ENCODE measurements around the gene BRSK1. TPM values are rescaled to one million over a fixed set of nuclear protein-coding genes. Genes with fewer than 3 reads are reported as not detected.

BRSK1 gene
- total RNA-seq, 1 experiment from 2014 or later, result 5.7 TPM

GRCh38 chr19:55253842-55254624 is 29.8 kb upstream of the BRSK1 start:
- DNase-seq (ENCODE audit: low read depth), result no peak

GRCh38 chr19:55254625-55254977 is 29.2 kb upstream of the BRSK1 start:
- DNase-seq (ENCODE audit: low read depth), result no peak

- DNase-seq (ENCODE audit: low read depth), result peak; percentile 50
These were observed 28.0 kb upstream of the BRSK1 start for GRCh38 chr19:55255618-55256423.

- DNase-seq (ENCODE audit: low read depth), result no peak
These were observed 27.0 kb upstream of the BRSK1 start for GRCh38 chr19:55256562-55257460.

DNA sequence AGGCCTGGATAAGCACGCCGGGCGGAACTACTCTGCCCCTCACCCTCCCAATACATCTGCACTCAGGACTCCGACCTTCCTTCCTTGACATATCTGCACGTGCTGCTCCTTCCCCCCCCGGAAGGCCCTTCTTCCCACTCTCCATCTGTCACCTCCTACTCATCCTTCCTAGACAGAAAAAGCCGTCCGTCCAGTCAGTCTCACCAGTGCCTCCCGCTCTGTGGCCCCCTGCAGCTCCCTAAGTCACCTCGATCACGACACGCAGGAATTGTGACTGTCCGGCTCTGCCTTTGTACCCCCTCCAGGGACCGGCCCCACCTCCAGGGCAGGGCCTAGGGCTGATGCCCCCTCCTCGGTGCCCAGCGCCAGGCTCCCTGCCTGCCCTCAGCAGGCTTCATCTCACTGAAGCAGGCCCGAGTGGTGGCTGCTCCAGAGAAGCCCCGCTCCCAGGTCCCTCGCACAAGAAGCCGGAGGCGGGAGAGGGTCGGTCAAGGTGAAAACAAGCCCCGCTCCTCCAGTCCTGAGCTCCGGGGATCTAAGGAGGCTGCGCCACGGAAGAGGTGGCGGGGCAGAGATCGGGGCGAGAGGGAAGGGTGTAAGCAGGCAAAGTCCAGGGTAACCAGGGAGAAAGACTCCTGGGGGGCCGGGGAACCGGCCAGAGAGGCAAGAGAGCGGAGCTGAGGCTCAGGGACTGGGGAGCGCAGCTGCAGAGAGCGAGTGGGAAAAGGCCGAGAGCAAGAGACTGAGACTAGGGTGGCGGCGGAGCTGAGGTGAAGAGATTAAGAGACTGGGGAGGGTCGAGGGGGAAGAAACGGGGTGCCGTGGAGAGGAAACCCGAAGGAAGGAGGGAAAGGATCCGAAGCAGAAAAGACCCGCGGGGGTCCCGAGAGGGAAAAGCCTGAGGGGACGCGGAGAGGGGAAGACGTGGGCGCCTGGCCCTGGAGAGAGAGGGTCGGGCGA is 26.1 kb upstream of the BRSK1 start:
- peak; percentile 26 for DNase-seq (ENCODE audit: low read depth)

GRCh38 chr19:55258476-55258827 is 25.3 kb upstream of the BRSK1 start:
- DNase-seq (ENCODE audit: low read depth), result no peak

DNA sequence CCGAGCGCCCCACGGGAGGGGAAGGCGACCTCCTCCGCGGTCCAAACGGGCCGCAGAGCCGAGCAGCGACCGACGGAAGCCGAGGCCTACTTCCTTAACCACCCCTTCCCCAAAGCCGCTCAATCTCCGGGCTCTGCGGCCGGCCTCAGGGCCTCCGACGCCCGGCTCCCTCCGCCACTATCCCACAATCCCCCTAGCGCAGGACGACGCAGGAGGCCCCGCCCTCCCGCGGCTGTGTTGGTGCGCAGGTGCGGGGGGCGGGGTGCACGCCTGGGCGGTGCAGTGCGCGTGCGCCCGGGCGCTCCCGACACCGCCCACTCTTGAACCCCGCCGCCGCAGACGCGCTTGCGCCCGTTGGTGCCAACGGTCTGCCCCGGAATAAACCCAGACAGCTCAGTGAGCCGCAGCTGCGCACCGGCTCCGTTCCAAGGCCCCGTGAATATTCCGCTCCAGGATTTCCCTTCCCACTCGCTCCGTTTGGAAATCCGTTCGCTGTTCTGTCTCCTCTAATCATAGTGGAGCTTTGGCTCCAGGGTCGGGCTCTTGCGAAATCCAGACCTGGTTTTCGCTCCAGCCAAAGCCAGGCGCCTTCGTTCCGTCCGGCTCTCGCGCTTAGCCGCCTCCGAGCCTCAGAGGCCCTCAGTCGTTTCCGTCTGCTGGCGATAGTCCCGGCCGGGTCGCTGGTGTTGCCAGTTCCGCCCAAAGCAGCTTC is 24.8 kb upstream of the BRSK1 start, which contains the start of gene PPP6R1:
Gene PPP6R1, minus strand, starts transcription at position 190 of the 712 bp plus-strand sequence. CDS start 11,914 bp downstream, outside the sequence.
- DNase-seq (ENCODE audit: low read depth), result peak; percentile 99

GRCh38 chr19:55259540-55260210 is 24.1 kb upstream of the BRSK1 start:
- no peak for DNase-seq (ENCODE audit: low read depth)

DNA sequence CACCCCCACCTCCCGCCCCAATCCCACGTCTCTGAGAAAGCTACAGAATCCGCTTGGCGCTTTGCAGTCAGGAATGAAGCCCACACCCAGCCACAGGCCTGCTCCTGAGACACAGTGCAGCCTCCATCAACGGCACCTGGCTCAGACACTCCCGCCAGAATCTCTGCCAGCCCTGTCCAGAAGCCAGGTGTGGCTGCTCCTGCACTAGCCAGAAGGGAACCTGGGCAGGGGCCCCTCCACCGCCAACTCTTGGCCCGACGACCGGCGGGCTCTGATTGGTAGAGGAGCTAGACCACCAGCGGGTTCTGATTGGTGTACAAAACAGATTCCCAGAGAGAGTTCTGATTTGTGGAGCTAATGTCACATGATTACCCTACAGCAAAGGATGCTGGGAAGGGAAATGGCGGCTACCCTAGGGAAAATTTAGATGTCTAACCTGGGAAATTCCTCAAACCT is 22.1 kb upstream of the BRSK1 start:
- no peak for DNase-seq (ENCODE audit: low read depth)

DNA sequence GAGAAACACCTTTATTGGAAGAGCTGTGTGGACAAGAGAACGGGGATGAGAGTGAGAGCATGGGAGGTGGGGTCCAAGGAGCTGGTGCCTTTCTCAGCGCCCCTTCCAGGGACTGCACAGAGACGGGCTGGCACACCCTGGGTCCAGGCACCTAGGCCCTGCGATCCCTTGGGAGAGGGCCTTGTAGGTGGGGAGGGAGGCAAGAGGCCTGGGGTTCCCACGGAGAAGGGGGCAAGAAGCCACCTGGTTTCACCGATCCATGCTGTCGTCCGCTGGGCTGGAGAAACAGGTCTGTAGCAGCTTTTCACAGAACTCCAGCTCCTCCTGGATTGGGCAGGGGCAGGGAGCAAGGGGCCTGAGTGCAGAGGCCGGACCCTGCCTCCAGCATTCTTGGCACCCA is 21.4 kb upstream of the BRSK1 start:
- no peak for DNase-seq (ENCODE audit: low read depth)

- DNase-seq (ENCODE audit: low read depth), result no peak
These were observed 19.3 kb upstream of the BRSK1 start for GRCh38 chr19:55264531-55264930.

DNA sequence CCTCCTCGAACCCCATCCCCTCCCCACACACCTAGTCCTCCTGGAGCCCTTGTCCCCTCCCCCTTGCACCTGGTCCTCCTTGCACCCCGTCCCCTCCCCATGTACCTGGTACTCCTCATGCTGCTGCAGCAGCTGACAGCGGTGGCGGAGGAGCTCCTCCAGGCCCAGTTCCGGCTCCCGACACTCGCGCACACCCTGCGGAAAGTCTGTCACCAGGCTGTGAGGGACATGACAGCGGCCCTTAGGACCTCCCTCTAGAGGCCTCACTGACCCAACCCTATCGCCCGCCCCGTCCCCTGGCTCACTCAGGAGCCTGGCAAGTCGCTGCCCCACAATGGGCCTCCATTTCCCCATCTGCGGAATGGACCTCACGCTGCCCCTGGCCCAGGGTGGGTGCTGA is 18.6 kb upstream of the BRSK1 start:
- no peak for DNase-seq (ENCODE audit: low read depth)

- no peak for DNase-seq (ENCODE audit: low read depth)
These were observed 17.9 kb upstream of the BRSK1 start for GRCh38 chr19:55265723-55266386.

GRCh38 chr19:55266404-55266803 is 17.4 kb upstream of the BRSK1 start:
- DNase-seq (ENCODE audit: low read depth), result no peak

DNA sequence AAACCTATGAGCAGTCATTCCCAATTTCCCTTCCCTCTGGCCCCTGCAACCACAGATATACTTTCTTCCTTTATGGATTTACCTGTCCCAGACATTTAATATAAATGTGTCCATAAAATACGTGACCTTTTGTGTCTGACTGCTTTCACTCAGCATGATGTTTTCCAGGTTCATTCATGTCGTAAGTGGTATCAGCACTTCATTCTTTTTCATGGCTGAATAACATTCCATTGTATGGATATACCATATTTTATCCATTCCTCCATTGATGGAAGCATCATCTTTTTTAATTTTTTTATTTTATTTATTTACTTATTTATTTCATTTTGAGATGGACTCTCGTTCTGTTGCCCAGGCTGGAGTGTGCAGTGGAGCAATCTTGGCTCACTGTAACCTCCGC is 17.0 kb upstream of the BRSK1 start:
- DNase-seq (ENCODE audit: low read depth), result no peak

- no peak for DNase-seq (ENCODE audit: low read depth)
These were observed 14.5 kb upstream of the BRSK1 start for GRCh38 chr19:55269299-55269698.

DNA sequence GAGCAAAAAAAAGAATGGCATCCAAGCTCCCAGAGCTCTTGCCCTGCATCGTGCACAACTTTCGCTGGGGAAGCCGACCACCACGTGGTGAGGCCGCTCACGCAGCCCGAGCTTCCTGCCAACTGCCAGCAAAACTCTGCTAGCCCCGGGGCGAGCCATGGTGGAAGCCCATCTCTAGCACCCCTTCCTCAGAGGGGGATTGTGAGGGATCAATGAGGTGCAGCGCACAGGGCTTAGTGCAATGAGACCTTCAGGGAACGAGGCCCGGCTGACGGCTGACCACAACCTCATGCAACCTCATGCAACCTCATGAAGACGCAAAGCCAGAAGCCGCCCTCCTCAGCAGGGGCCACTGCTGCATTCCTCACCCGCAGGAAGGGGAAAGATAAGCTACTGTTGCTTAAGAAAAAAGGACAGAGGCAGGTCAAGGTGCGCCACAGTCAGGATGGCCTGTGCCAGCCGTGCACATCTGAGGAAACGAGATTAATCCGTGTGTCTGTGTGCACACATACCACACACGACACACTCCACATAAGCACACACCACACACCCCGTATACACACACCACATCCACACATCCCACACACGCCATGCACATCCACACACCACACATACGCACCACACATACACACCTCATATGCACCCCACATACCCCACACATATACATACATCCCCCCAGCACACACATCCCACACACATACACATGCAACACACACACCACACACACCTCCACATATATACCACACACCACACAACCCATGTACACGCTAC is 13.4 kb upstream of the BRSK1 start:
- no peak for DNase-seq (ENCODE audit: low read depth)

DNA sequence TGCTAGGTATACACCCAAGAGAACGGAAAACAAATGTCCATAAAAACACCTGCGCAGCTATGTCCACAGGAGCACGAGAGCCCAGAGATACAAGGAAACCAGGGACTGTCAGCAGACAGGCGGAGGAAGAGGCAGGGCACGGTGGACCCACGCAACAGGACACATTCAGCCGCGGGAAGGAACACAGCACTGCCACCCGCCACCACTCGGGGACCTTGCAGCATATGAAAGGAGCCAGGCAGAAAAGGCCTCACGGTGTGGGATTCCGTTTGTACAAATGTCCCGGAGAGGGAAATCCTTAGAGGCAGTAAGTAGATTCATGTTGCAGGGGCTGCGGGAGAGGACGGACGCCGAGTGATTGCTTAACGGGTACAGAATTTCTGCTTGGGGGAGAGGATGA is 11.7 kb upstream of the BRSK1 start:
- no peak for DNase-seq (ENCODE audit: low read depth)

All from LHCN-M2 (cell line).